HepG2 (cell line): ENCODE data around the gene KIF7. TPM values are rescaled to one million over a fixed set of nuclear protein-coding genes. Genes with fewer than 3 reads are reported as not detected.

Source experiments
- AKNA ChIP-seq: sonication (generic); formaldehyde crosslinking; IDR thresholded peaks from 2 replicates; pipeline ENCODE4 v1.4.0; 2020; ENCODE audit warnings: missing genetic modification reagents, borderline replicate concordance
- BATF2 ChIP-seq: sonication (generic); formaldehyde crosslinking; IDR thresholded peaks from 2 replicates; pipeline ENCODE4 v1.8.0; 2022; ENCODE audit warnings: mild to moderate bottlenecking, missing genetic modification reagents, moderate library complexity
- GATAD1 ChIP-seq: IDR thresholded peaks from 2 replicates; pipeline ENCODE4 v1.6.1; 2016; ENCODE audit warnings: missing genetic modification reagents, missing compliant biosample characterization
- KAT8 ChIP-seq: IDR thresholded peaks from 2 replicates; pipeline ENCODE4 v1.6.1; 2016; ENCODE audit warnings: missing genetic modification reagents, missing compliant biosample characterization
- MYPOP ChIP-seq: sonication (generic); formaldehyde crosslinking; IDR thresholded peaks from 2 replicates; pipeline ENCODE4 v1.8.1; 2023; ENCODE audit warnings: mild to moderate bottlenecking, moderate library complexity, missing genetic modification reagents
- NR2C2 ChIP-seq: sonication (generic); formaldehyde crosslinking; IDR thresholded peaks from 2 replicates; pipeline ENCODE4 v1.4.0; 2020; ENCODE audit warnings: missing genetic modification reagents, mild to moderate bottlenecking, moderate library complexity, borderline replicate concordance
- PAX8 ChIP-seq: sonication (generic); formaldehyde crosslinking; IDR thresholded peaks from 2 replicates; pipeline ENCODE4 v1.8.0; 2022; ENCODE audit warnings: mild to moderate bottlenecking, missing genetic modification reagents, borderline replicate concordance
- SRF ChIP-seq: IDR thresholded peaks from 2 replicates; pipeline ENCODE4 v1.6.1; 2011; ENCODE audit warnings: mild to moderate bottlenecking, low read depth, low read length, moderate library complexity
- ZKSCAN8 ChIP-seq: IDR thresholded peaks from 2 replicates; pipeline ENCODE4 v1.6.1; 2016; ENCODE audit warnings: borderline replicate concordance, missing genetic modification reagents, missing compliant biosample characterization
- ZNF3 ChIP-seq: IDR thresholded peaks from 2 replicates; pipeline ENCODE4 v1.7.0; 2017; ENCODE audit warnings: inconsistent platforms
- ZNF556 ChIP-seq: sonication (generic); formaldehyde crosslinking; IDR thresholded peaks from 2 replicates; pipeline ENCODE4 v1.4.0; 2020; ENCODE audit warnings: mild to moderate bottlenecking, missing genetic modification reagents, borderline replicate concordance
- ZNF574 ChIP-seq: sonication (generic); formaldehyde crosslinking; IDR thresholded peaks from 2 replicates; pipeline ENCODE4 v1.4.0; 2020; ENCODE audit warnings: missing genetic modification reagents
- ZNF761 ChIP-seq: sonication (generic); formaldehyde crosslinking; conservative IDR thresholded peaks from 2 replicates; pipeline ENCODE4 v1.4.0; 2020; ENCODE audit warnings: mild to moderate bottlenecking, missing genetic modification reagents
- ZNF781 ChIP-seq: sonication (generic); formaldehyde crosslinking; IDR thresholded peaks from 2 replicates; pipeline ENCODE4 v1.5.1; 2020; ENCODE audit warnings: borderline replicate concordance, mild to moderate bottlenecking, missing genetic modification reagents; ENCODE audit errors: not compliant biosample characterization
- ZNF788 ChIP-seq: sonication (generic); formaldehyde crosslinking; IDR thresholded peaks from 2 replicates; pipeline ENCODE4 v1.5.0; 2020; ENCODE audit warnings: mild to moderate bottlenecking, missing genetic modification reagents, borderline replicate concordance
- polyA plus RNA-seq, 8 experiments: library from polyadenylated mRNA; depleted of rRNA in 3 of 8; stranded (reverse) in 7 of 8; unstranded in 1 of 8; fragments of >200 nt; fragmentation: Illumina TruSeq in 4 of 8; extraction: Trizol in 4 of 8; gene quantifications; 2 replicates each; pipeline versions ENCODE4 v1.2.1 to v1.2.3, GENCODE V29; 2011 to 2016; ENCODE audit warnings: low read depth in 4 of 8, missing spikeins in 1 of 8, mixed read lengths in 1 of 8; ENCODE audit not compliant: insufficient read depth in 1 of 8
- total RNA-seq, 5 experiments: library from RNA; depleted of rRNA; stranded (reverse); fragments of >200 nt; fragmentation: Illumina TruSeq; extraction: Trizol; gene quantifications; 2 replicates each; pipeline ENCODE4 v1.2.3, GENCODE V29; 2016; ENCODE audit warnings: low read depth in 1 of 5
- TF ChIP-seq, protein P1 (sequence below): fragments of 450-650 bp; IDR thresholded peaks from 2 replicates; pipeline ENCODE4 v1.6.1; 2017
- TF ChIP-seq, protein P2 (sequence below): sonication (generic); formaldehyde crosslinking; IDR thresholded peaks from 2 replicates; pipeline ENCODE4 v1.4.0; 2020; ENCODE audit warnings: mild to moderate bottlenecking, missing genetic modification reagents

KIF7 gene
- total and polyA plus RNA-seq, 2 of the 13 experiments (the other 11 are each of a cell fraction or from before 2014, with no cell fraction given) = 1.5 to 6.2 TPM

DNA sequence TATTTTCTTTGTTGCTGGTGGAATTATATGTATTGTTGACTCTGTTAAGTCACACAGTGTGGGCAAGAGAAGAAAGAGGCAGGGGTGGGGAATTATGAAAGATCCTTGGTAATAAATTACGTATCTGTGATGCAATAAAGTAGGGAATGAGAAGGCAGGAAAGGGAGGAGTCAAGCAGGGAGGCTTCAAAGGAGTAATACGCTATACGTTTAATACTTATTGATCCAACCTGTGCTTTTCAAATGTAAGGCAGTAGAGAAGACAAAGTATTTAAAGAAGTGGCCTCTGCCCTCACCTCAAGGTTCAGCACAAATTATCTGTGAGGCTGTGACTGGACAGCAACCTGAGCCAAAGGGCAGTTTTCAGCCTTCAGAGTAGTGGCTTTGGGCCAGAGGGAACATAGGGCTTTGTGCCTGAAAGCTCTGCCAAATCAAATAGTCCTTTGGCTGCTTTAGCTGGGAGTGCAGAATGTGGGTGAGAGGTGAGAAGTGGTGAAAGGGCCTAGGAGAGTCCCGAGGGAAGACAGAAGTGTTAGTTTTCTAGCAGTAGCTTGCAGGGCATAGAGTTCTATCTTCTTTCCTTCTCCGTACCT, 25.1 kb upstream of the KIF7 start (continued):
- TF ChIP-seq, protein P1, sequence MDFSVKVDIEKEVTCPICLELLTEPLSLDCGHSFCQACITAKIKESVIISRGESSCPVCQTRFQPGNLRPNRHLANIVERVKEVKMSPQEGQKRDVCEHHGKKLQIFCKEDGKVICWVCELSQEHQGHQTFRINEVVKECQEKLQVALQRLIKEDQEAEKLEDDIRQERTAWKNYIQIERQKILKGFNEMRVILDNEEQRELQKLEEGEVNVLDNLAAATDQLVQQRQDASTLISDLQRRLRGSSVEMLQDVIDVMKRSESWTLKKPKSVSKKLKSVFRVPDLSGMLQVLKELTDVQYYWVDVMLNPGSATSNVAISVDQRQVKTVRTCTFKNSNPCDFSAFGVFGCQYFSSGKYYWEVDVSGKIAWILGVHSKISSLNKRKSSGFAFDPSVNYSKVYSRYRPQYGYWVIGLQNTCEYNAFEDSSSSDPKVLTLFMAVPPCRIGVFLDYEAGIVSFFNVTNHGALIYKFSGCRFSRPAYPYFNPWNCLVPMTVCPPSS = no peak
- TF ChIP-seq ZNF574 (CRISPR knock-in tag) = peak; percentile 48; the same call in 1 of the 2 replicates
- TF ChIP-seq, protein P2, sequence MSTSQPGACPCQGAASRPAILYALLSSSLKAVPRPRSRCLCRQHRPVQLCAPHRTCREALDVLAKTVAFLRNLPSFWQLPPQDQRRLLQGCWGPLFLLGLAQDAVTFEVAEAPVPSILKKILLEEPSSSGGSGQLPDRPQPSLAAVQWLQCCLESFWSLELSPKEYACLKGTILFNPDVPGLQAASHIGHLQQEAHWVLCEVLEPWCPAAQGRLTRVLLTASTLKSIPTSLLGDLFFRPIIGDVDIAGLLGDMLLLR (CRISPR knock-in tag) = no peak
- TF ChIP-seq ZNF781 = no peak
- no peak for TF ChIP-seq MYPOP (CRISPR knock-in tag)
- TF ChIP-seq SRF = no peak
- 0 out of 2 replicates have a peak, but pooled peaks have one; percentile 12 for TF ChIP-seq GATAD1
- TF ChIP-seq ZKSCAN8 (CRISPR knock-in tag) = no peak
- TF ChIP-seq ZNF3 (CRISPR knock-in tag) = no peak
- TF ChIP-seq PAX8 (CRISPR knock-in tag) = no peak
- peak; percentile 20; the same call in 1 of the 2 replicates for TF ChIP-seq KAT8 (CRISPR knock-in tag)
- TF ChIP-seq ZNF761 (CRISPR knock-in tag) = peak; percentile 93
- TF ChIP-seq NR2C2 (CRISPR knock-in tag) = no peak; the same call in 1 of the 2 replicates
- no peak for TF ChIP-seq ZNF556
- TF ChIP-seq AKNA (CRISPR knock-in tag) = no peak
- TF ChIP-seq ZNF788 (CRISPR knock-in tag) = no peak
- TF ChIP-seq BATF2 (CRISPR knock-in tag) = no peak
